ENCODE measurements around the gene SRSF7. TPM values are rescaled to one million over a fixed set of nuclear protein-coding genes. Genes with fewer than 3 reads are reported as not detected.
"Not testable (repeated sequence)": the region's sequence is repeated elsewhere in the genome, so short reads cannot be mapped to it uniquely, and the experiment has no call there.

The SRSF7 gene
- polyA plus RNA-seq (2012; ENCODE audit: insufficient read depth, insufficient read length, low read depth) = 228 TPM

- Histone ChIP-seq H3K27me3 (no peaks in the 10 kb centered on the region), H3K9me3 (no peaks in the 10 kb centered on the region), H3K36me3 (peaks cover 46% of the 10 kb centered on the region), H3K4me3 (ENCODE audit: low read depth, low read length) (peak within 1 kb of the TSS; percentile 79), H3K4me1 (peaks cover 12% of the 10 kb centered on the region)
- DNase-seq = peak; percentile 96
- no peak for TF ChIP-seq CTCF (IDR thresholded peaks at IDR 0.05; ENCODE audit: low read depth, low read length)
Measured at GRCh38 chr2:38750891-38751595, at the start of gene SRSF7. TSS of gene SRSF7 (minus strand) at chr2:38751361. CDS start at chr2:38751256, 105 bp downstream.

- TF ChIP-seq CTCF (IDR thresholded peaks at IDR 0.05; ENCODE audit: low read depth, low read length) = no peak
- Histone ChIP-seq H3K36me3 (peaks cover 16% of the 10 kb centered on the region; the same call in 1 of the 2 replicates), H3K4me1 (no peaks in the 10 kb centered on the region), H3K9me3 (no peaks in the 10 kb centered on the region), H3K4me3 (ENCODE audit: low read depth, low read length) (no peak overlapping the region), H3K27me3 (no peaks in the 10 kb centered on the region)
- no peak for DNase-seq
Measured at GRCh38 chr2:38797953-38798352, 46.8 kb upstream of the SRSF7 start.

GRCh38 chr2:38797250-38797676 is 46.1 kb upstream of the SRSF7 start:
- H3K27me3 ChIP-seq = no peaks in the 10 kb centered on the region
- no peak for TF ChIP-seq CTCF (IDR thresholded peaks at IDR 0.05; ENCODE audit: low read depth, low read length)
- no peak for DNase-seq
- peaks cover 12% of the 10 kb centered on the region; the same call in 1 of the 2 replicates for H3K36me3 ChIP-seq
- no peak overlapping the region for H3K4me3 ChIP-seq (ENCODE audit: low read depth, low read length)
- no peaks in the 10 kb centered on the region for H3K4me1 ChIP-seq
- H3K9me3 ChIP-seq = no peaks in the 10 kb centered on the region

- H3K27me3 ChIP-seq; H3K4me3 ChIP-seq (ENCODE audit: low read depth, low read length); H3K36me3 ChIP-seq; H3K4me1 ChIP-seq; DNase-seq; H3K9me3 ChIP-seq: not testable (repeated sequence)
Measured at GRCh38 chr2:38795016-38795415, 43.9 kb upstream of the SRSF7 start.

- Histone ChIP-seq H3K4me3 (ENCODE audit: low read depth, low read length) (no peak overlapping the region), H3K9me3 (no peaks in the 10 kb centered on the region), H3K27me3 (no peaks in the 10 kb centered on the region), H3K4me1 (no peaks in the 10 kb centered on the region), H3K36me3 (peaks cover 9% of the 10 kb centered on the region; the same call in 1 of the 2 replicates)
- DNase-seq = no peak
- TF ChIP-seq CTCF (IDR thresholded peaks at IDR 0.05; ENCODE audit: low read depth, low read length) = no peak
Measured at GRCh38 chr2:38794235-38794946, 43.2 kb upstream of the SRSF7 start.

GRCh38 chr2:38793511-38793910 is 42.4 kb upstream of the SRSF7 start:
- no peak for TF ChIP-seq CTCF (IDR thresholded peaks at IDR 0.05; ENCODE audit: low read depth, low read length)

More at GRCh38 chr2:38793511-38793910, 42.4 kb upstream of the SRSF7 start:
- no peaks in the 10 kb centered on the region for H3K27me3 ChIP-seq
- H3K4me1 ChIP-seq = no peaks in the 10 kb centered on the region
- no peak overlapping the region for H3K4me3 ChIP-seq (ENCODE audit: low read depth, low read length)
- DNase-seq = no peak
- no peaks in the 10 kb centered on the region for H3K9me3 ChIP-seq
- H3K36me3 ChIP-seq = peaks cover 9% of the 10 kb centered on the region; the same call in 1 of the 2 replicates
